NCI-H1694 (cell line): ENCODE data around the gene PRKG1.
"Not testable (repeated sequence)": the region's sequence is repeated elsewhere in the genome, so short reads cannot be mapped to it uniquely, and the experiment has no call there.

Experiments used
- DNase-seq: peaks from one replicate; lab custom pipeline; 2025; lab: John Stamatoyannopoulos, UW

PRKG1 gene

DNA sequence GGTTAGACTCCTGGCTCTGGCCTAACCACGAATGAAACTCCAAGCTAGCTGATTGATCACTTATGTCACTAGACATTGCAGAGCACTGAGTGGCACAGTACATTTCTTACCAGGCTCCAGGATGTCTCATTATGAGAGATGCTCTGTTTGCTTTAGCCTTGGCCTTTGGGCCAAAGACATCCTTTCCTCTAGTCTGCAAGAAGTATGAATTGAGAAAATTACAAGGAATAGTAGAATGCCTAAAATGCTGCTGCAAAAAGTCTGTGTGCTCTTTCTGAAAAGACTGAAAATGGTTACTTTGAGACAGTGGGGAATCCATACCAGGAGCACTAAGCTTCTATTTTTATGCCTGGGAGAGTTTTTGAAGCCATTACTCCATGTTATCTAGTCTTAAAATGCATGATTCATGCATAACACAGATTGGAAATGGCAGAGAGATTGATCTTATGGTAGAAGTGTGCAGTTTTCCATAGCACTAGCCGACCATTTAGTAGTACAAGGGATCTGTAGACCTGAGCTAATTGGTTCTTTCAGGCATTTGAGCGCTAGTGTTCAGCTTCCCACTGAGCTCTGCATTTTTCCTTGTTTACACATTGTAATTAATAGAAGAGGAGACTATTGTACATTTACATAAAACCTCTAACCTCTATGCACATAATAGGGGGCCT, 303.8 kb downstream of the PRKG1 start:
- no peak for DNase-seq

DNA sequence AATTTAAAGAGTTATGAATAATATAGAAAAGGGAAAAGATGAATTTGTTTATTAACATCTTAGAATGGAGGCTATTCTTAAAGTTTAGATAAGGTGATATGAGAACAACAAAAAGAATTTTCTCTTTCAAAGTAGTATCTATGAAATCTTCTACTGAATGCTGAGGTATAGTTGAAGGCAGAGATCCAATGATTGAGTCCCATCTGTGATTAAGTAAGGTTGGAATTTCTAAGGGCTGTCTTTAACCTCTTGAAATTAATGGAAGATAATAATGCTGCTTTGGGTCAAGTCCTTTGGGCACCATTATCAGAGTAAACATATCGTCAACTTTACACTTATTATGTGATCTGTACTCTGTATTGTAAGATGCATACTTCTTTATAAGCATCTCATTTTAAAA, 307.9 kb downstream of the PRKG1 start:
- no peak for DNase-seq

GRCh38 chr10:51384971-51385370, 310.7 kb downstream of the PRKG1 start:
- no peak for DNase-seq

DNA sequence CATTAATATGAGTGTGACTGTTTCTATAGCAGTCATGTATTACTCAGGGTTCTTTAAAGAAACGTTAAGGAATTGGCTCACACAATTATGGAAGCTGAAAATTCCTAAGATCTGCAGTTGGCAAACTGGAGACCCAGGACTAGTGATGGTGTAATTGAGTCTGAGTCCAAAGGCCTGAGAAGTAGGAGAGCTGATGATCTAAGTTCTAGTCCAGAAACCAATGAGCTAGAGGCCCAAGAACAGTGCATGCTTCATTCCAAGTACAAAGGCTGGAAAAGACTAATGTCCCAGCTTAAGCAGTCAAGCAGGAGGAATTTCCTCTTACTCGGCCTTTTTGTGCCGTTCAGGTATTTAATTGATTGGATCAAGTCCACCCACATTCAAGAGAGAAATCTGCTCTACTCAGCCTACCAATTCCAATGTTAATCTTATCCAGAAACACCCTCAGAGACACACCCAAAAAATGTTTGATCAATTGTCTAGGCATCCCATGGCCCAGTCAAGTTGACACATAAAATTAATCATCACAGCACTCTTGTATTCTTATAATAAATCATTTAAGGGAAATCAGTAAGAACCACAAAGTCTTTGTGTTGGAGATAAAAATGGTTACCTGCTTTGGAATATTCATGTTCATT, 312.1 kb downstream of the PRKG1 start:
- no peak for DNase-seq

GRCh38 chr10:51389415-51390321, 315.4 kb downstream of the PRKG1 start:
- DNase-seq: peak; percentile 0

GRCh38 chr10:51393006-51393405, 318.7 kb downstream of the PRKG1 start:
- DNase-seq: not testable (repeated sequence)

- no peak for DNase-seq
These were observed 319.8 kb downstream of the PRKG1 start for GRCh38 chr10:51394039-51394438.

DNA sequence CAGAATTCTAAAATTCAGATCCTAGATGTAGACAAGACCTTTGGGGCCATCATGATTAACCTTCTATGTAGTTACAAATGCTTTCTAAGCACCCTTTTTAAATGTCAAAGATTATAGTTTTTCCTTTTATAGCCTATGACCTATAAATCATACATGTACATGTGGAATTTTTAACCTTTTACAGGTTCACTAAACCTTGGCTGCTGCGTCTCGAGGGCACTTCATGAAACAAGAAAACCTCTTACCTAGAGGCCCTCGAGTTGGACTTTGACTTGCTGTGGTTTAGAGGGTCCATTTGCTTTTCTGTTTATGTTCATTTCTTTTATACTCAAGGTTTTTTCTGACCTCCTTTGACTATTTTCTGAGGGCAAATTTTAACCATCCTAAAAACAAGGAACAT, 323.0 kb downstream of the PRKG1 start:
- DNase-seq: no peak

- peak; percentile 9 for DNase-seq
These were observed 323.4 kb downstream of the PRKG1 start for GRCh38 chr10:51397695-51398094.

DNA sequence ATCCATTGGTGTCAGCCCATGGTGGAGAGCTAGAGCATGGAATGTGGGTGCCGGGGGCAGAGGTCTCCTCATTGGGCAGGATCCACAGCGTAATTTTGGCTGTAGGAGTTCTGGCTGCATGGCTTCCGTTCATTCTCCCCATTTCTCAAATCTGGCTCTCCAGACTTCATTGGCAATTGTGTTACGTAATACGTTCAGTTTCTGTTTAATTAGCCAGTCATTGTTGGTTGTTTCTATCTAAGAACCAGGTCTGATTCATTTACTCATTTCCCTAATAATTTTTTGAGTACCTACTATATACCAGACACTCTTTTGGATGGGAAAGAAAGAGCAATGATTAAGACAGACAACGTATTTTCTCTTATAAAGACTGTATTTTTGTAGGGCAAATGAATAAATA, 325.6 kb downstream of the PRKG1 start:
- DNase-seq: no peak

- DNase-seq: no peak
These were observed 326.3 kb downstream of the PRKG1 start for GRCh38 chr10:51400392-51401096.

- no peak for DNase-seq
These were observed 329.2 kb downstream of the PRKG1 start for GRCh38 chr10:51403521-51403920.

DNA sequence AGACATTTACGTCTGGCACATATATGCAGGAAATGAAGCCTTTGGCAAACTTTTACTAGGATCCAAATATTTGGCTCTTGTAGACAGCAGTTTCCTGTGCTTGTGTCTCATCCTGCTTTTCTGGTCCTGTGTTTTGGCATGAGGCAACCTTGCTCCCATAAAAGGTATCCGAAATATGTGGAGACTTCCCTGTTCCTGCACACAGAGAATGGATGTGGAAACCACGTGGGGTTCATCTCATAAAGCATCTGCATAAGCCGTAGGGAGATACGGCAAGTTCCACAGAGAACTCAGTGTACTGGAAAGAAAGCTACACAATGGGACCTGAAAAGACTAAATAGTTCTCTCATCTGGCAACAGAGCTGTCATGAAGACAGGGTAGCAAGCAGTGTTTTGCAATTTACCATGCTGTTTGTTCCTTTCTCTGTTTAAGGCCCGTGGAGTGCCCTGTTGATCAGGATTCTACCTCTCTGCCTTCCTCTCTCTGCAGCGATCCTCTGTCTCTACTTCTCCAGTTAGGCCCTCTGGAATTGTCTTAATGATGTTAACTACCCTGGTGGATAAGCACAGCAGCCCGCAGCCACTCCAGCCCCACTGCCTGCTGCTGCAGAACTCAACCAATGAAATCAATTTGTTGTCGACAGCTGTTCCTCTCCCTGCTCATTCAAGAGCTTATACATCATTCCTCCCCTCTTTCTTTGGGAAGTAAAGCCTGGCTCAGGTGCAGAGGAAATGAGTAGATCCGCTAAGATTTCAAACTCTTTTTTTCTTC, 331.5 kb downstream of the PRKG1 start:
- no peak for DNase-seq

DNA sequence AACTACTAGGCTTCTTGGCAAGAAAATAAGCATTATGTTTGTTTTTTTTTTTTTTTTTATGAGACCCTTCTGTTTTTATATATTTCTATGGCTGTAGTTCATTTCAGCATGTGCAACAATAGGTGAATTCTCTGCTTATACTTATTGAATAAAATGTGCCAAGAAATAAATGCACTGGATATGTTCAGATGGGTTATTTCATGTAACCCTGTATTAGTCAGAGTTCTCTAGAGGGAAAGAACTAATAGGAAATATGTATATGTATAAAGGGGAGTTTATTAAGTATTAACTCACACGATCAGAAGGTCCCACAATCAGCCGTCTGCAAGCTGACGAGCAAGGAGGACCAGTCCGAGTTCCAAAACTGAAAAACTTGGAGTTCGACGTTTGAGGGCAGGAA, 332.3 kb downstream of the PRKG1 start:
- DNase-seq: no peak

DNA sequence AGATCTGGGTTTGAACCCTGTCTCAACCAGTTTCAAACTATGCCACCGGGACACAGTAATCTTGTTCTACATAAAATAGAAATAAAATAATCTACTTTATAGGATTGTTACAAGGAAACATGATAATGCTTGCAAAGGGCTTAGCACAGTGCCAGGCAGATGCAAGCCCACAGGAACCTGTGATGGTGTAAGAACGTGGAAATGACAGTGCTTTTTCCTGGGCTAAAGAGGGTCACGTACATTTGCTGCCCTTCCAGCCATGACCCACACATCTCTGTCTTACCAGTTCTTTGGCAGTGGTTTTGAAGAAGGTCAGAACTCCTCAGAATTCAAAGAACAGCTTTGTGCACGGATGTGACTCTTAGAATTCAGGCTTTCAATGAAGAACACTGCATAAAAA, 342.2 kb downstream of the PRKG1 start:
- DNase-seq: no peak

DNA sequence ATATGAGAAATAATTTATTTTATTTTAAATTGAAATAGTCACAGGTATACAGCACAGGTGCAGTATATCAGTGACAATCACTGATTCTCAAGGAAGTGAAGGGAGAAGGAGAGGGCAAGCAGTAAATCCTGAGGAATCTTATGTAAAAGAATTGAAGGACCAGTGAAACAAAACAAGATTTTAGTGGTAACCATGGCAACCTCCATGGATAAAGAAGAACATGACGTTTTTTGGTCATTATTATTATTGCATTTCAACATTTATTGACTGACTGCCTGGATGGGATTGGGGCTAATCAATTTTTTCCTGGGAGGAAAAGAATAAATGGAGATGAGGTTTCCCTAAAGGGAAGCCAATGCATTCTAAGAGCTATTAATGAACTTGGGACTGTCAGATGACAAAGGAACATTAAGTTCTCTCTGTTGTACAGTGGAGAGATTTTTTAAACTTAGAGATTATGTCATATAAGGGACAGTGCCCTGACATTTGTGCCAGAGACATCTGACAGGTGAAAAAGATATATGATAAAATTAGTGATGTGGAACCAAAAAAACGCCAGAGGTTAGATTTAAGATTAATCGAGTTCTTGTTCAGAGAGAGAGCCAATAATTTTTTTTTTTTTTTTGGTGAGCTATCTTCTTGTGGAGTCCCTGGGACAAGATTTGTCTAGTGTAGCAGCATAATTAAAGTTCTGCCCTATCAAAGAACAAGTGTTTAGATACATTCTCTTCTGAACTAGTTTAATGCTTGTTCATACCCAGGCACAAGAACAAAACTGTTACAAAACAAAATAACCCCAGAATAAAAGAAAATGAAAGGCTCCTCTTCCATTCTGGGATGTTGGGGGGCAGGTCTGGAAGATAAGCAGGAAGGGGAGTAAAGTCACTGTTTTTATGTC, 345.2 kb downstream of the PRKG1 start:
- no peak for DNase-seq

GRCh38 chr10:51421853-51422252, 347.6 kb downstream of the PRKG1 start:
- DNase-seq: no peak

DNA sequence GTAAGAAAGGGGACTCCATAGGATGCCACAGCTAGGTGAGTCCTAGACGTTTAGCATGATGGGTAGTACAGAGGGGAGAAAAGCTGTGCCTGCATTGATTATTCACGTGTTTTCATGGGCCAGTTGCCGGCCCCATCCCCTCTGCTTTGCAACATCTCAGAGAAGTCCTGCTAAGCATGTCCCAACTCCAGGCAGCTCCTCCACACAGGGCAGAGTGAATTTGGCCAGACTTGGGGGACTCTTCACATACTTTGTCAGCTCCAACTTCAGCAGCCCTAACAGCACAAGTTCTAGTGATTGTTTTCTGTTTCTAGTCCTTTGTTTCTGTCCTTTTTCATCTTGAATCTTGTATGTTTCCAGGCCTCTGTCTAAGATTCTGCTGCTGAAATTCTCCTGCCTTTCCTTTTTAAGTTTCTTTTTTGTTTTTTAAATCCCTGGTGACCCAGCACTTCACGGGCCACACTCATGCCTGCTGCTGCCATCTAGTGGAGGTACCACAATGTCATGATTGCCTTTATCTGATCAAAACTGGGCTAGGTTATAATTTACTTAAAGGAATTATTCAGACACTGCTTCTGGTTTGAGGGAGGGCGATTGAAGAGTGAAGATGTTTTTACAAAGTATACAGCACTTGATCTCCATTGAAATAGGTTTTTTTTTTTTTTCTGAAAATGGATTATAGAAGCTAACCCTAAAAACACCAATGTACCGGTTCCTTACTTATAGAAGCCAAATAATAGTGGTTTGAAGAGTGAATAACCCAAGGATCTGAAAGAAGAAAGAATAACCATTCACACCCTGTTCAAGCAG, 348.2 kb downstream of the PRKG1 start:
- peak; percentile 31 for DNase-seq

DNA sequence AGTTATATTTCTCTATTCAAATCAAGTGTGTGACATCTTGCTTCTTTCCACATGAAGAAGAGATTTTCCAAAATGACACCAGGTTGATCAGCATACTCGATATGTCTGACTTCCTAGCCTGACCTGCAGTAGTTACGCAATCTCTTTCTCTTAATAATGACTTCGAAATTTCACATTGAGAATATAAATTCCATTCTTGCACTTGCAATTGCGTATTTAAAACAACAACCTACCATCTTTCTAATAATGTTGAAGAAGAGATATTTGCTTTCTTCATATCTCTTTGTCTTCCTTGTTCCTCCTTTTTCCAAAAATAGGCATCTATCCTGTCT, 348.8 kb downstream of the PRKG1 start:
- DNase-seq: no peak

DNA sequence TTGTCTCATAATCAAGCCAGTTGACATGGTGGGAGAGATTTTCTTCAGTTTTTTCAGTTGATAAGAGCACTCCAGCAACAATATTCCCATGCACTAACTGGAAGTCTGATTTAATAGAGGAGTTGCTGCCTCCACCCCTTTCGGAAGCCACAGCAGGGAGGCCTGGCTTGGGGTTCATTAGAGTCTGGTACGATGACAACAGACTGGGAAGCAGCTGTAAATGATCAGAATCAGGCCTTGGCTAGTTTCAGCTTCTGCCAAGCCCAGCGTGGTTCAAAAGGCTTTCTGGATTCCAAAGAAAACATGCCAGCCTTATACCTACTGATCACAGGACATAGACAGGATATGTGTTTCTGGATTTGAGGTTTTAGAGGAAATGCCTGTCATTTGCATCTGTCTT, 351.1 kb downstream of the PRKG1 start:
- DNase-seq: no peak
